Middle frontal gyrus (tissue), 1 donor: ENCODE results near the gene SLC25A19.
A peak's percentile ranks its signal among the peaks of the same experiment; 100 is the strongest.

Experiments
- DNase-seq: peaks from one replicate; pipeline ENCODE4 v3.0.0-alpha.2; 2015; ENCODE audit warnings: low spot score; ENCODE audit errors: extremely low spot score

The SLC25A19 gene

GRCh38 chr17:75289115-75289831, at the start of gene SLC25A19:
Gene SLC25A19 (minus strand): TSS chr17:75289433. CDS start chr17:75286764, 2,669 bp downstream.
- peak; percentile 97 for DNase-seq

GRCh38 chr17:75338335-75338734, 49.1 kb upstream of the SLC25A19 start:
- no peak for DNase-seq

- DNase-seq: no peak
These were observed 46.1 kb upstream of the SLC25A19 start for GRCh38 chr17:75335315-75335714.

- no peak for DNase-seq
These were observed 45.5 kb upstream of the SLC25A19 start for GRCh38 chr17:75334723-75335122.

- DNase-seq: no peak
These were observed 42.4 kb upstream of the SLC25A19 start for GRCh38 chr17:75331671-75332070.

GRCh38 chr17:75327757-75328156, 38.5 kb upstream of the SLC25A19 start:
- DNase-seq: no peak

- no peak for DNase-seq
These were observed 37.1 kb upstream of the SLC25A19 start for GRCh38 chr17:75326226-75326848.

- no peak for DNase-seq
These were observed 36.6 kb upstream of the SLC25A19 start for GRCh38 chr17:75325827-75326225.

GRCh38 chr17:75325348-75325747, 36.1 kb upstream of the SLC25A19 start:
- no peak for DNase-seq

GRCh38 chr17:75321506-75321905, 32.3 kb upstream of the SLC25A19 start:
- DNase-seq: no peak

- no peak for DNase-seq
These were observed 30.9 kb upstream of the SLC25A19 start for GRCh38 chr17:75319904-75320691.

- DNase-seq: no peak
These were observed 29.5 kb upstream of the SLC25A19 start for GRCh38 chr17:75318615-75319222.

GRCh38 chr17:75318211-75318610, 29.0 kb upstream of the SLC25A19 start:
- DNase-seq: no peak

- no peak for DNase-seq
These were observed 28.4 kb upstream of the SLC25A19 start for GRCh38 chr17:75317671-75318070.

GRCh38 chr17:75316253-75316652, 27.0 kb upstream of the SLC25A19 start:
- DNase-seq: no peak

- no peak for DNase-seq
These were observed 26.5 kb upstream of the SLC25A19 start for GRCh38 chr17:75315541-75316243.

- no peak for DNase-seq
These were observed 24.8 kb upstream of the SLC25A19 start for GRCh38 chr17:75313941-75314551.

GRCh38 chr17:75308732-75309629, 19.7 kb upstream of the SLC25A19 start:
- DNase-seq: no peak

- DNase-seq: no peak
These were observed 18.9 kb upstream of the SLC25A19 start for GRCh38 chr17:75307957-75308731.
